ENCODE results near the gene ATP8A2.

GRCh38 chr13:25929816-25930215 lies 558.0 kb downstream of the ATP8A2 start:
- no peak for TF ChIP-seq CTCF (IDR thresholded peaks at IDR 0.05)
- no peak for TF ChIP-seq POLR2A (IDR thresholded peaks at IDR 0.05; ENCODE audit: low read depth)
- TF ChIP-seq POLR2AphosphoS5 (IDR thresholded peaks at IDR 0.05): no peak
